ENCODE measurements around the gene NDUFAF3.

Gene NDUFAF3

GRCh38 chr3:49021813-49022687, at the start of gene NDUFAF3:
NDUFAF3 (plus strand) TSS chr3:49022121; CDS start chr3:49022145, 24 bp downstream.
- DNase-seq (ENCODE audit: low spot score) = peak; percentile 95

- no peak for DNase-seq (ENCODE audit: low spot score)
These were observed 47.7 kb upstream of the NDUFAF3 start for GRCh38 chr3:48974076-48974864.

- no peak for DNase-seq (ENCODE audit: low spot score)
These were observed 42.5 kb upstream of the NDUFAF3 start for GRCh38 chr3:48979451-48979850.

GRCh38 chr3:48980295-48980694, 41.6 kb upstream of the NDUFAF3 start:
- DNase-seq (ENCODE audit: low spot score) = no peak

GRCh38 chr3:48982016-48982415, 39.9 kb upstream of the NDUFAF3 start:
- DNase-seq (ENCODE audit: low spot score) = no peak

- no peak for DNase-seq (ENCODE audit: low spot score)
These were observed 39.2 kb upstream of the NDUFAF3 start for GRCh38 chr3:48982686-48983085.

GRCh38 chr3:48983096-48983495, 38.8 kb upstream of the NDUFAF3 start:
- no peak for DNase-seq (ENCODE audit: low spot score)

- no peak for DNase-seq (ENCODE audit: low spot score)
These were observed 37.3 kb upstream of the NDUFAF3 start for GRCh38 chr3:48984663-48985062.

- no peak for DNase-seq (ENCODE audit: low spot score)
These were observed 36.0 kb upstream of the NDUFAF3 start for GRCh38 chr3:48985831-48986376.

- peak; percentile 20 for DNase-seq (ENCODE audit: low spot score)
These were observed 32.7 kb upstream of the NDUFAF3 start for GRCh38 chr3:48989126-48989795.

- peak; percentile 95 for DNase-seq (ENCODE audit: low spot score)
These were observed 31.9 kb upstream of the NDUFAF3 start, which contains the start of gene P4HTM for GRCh38 chr3:48989796-48990635. P4HTM (plus strand) TSS chr3:48990241; CDS start chr3:48990257, 16 bp downstream.

GRCh38 chr3:48990636-48991469, 31.1 kb upstream of the NDUFAF3 start:
- DNase-seq (ENCODE audit: low spot score) = peak; percentile 36

GRCh38 chr3:48991851-48992545, 29.9 kb upstream of the NDUFAF3 start:
- no peak for DNase-seq (ENCODE audit: low spot score)

GRCh38 chr3:48993834-48994233, 28.1 kb upstream of the NDUFAF3 start:
- no peak for DNase-seq (ENCODE audit: low spot score)

- DNase-seq (ENCODE audit: low spot score) = no peak
These were observed 25.3 kb upstream of the NDUFAF3 start for GRCh38 chr3:48996640-48997039.

GRCh38 chr3:48997102-48997635, 24.8 kb upstream of the NDUFAF3 start:
- no peak for DNase-seq (ENCODE audit: low spot score)

GRCh38 chr3:48997714-48998637, 23.9 kb upstream of the NDUFAF3 start:
- DNase-seq (ENCODE audit: low spot score) = no peak
